Endodermal cell (in vitro differentiated cells): ENCODE measurements around the gene PLS3. TPM values are rescaled to one million over a fixed set of nuclear protein-coding genes. Genes with fewer than 3 reads are reported as not detected.
A peak's percentile ranks its signal among the peaks of the same experiment; 100 is the strongest.

Experiments
- DNase-seq: peaks from one replicate; pipeline ENCODE4 v3.0.0-alpha.2; 2017
- H3K27ac ChIP-seq: 2 replicates; pipeline ENCODE4 v1.5.1; 2013; ENCODE audit warnings: mild to moderate bottlenecking, low read depth, low read length, moderate library complexity
- H3K27me3 ChIP-seq: 2 replicates; pipeline ENCODE4 v1.6.1; 2013; ENCODE audit warnings: mild to moderate bottlenecking, low read length, moderate library complexity; ENCODE audit not compliant: insufficient read depth, control insufficient read depth, poor library complexity, severe bottlenecking
- H3K36me3 ChIP-seq: 2 replicates; pipeline ENCODE4 v1.7.0; 2013; ENCODE audit warnings: mild to moderate bottlenecking, low read length, moderate library complexity; ENCODE audit not compliant: control insufficient read depth, insufficient read depth
- H3K4me1 ChIP-seq: one replicate; pipeline ENCODE4 v1.7.0; 2013; ENCODE audit warnings: low read length; ENCODE audit not compliant: control insufficient read depth, insufficient read depth
- H3K4me3 ChIP-seq: 2 replicates; pipeline ENCODE4 v1.5.1; 2013; ENCODE audit warnings: mild to moderate bottlenecking, low read length, moderate library complexity
- H3K9ac ChIP-seq: 2 replicates; pipeline ENCODE4 v1.6.1; 2013; ENCODE audit warnings: mild to moderate bottlenecking, low read length, moderate library complexity; ENCODE audit not compliant: poor library complexity, severe bottlenecking; ENCODE audit errors: extremely low read depth
- H3K9me3 ChIP-seq: 2 replicates; pipeline ENCODE4 v1.6.1; 2013; ENCODE audit warnings: mild to moderate bottlenecking, low read length, moderate library complexity; ENCODE audit not compliant: control insufficient read depth
- H3K27ac Mint-ChIP-seq: 2 replicates; pipeline ENCODE4 v1.8.0; 2020; ENCODE audit warnings: mixed read lengths
- H3K27me3 Mint-ChIP-seq: 2 replicates; pipeline ENCODE4 v1.8.0; 2021; ENCODE audit warnings: mild to moderate bottlenecking, mixed read lengths; ENCODE audit not compliant: insufficient read depth
- H3K36me3 Mint-ChIP-seq: 2 replicates; pipeline ENCODE4 v1.8.0; 2020; ENCODE audit warnings: low read depth, mixed read lengths
- H3K4me1 Mint-ChIP-seq: 2 replicates; pipeline ENCODE4 v1.8.0; 2020; ENCODE audit warnings: mixed read lengths
- H3K4me3 Mint-ChIP-seq: 2 replicates; pipeline ENCODE4 v1.8.0; 2020; ENCODE audit warnings: mild to moderate bottlenecking, moderate library complexity, mixed read lengths
- H3K9me3 Mint-ChIP-seq: 2 replicates; pipeline ENCODE4 v1.8.0; 2020; ENCODE audit warnings: mild to moderate bottlenecking, mixed read lengths
- WGBS, 2 experiments: methylation state at CpG; one replicate each; pipeline versions ENCODE4 v1.1.5 to v1.1.7; 2013; ENCODE audit warnings: missing lambda C conversion rate in 2 of 2, mixed read lengths in 1 of 2; ENCODE audit not compliant: insufficient coverage in 1 of 2, insufficient read length in 1 of 2; 5-methylcytosine and 5-hydroxymethylcytosine counted together
- total RNA-seq, 2 donors: library from RNA; stranded (reverse); fragmentation: NEBNext Ultra II Directional in 1 of 2; extraction: Animal tissue kit (Norgen Biotek cat#: 25700) in 1 of 2; gene quantifications; 2 replicates in 1 of 2; 3 replicates in 1 of 2; pipeline ENCODE4 v1.2.1, GENCODE V29; 2021
- TF ChIP-seq, protein P1 (sequence below): fragments of 200-600 bp; sonication (generic); conservative IDR thresholded peaks from 2 replicates; pipeline ENCODE4 v1.5.0; 2021; ENCODE audit warnings: antibody characterized with exemption, mild to moderate bottlenecking

Gene PLS3
- total RNA-seq, 2 donors from 2014 or later = 81.6 to 179 TPM

- H3K4me1 Mint-ChIP-seq = peaks cover 16% of the 10 kb centered on the region
Observed at GRCh38 chrX:115609621-115610020, 48.6 kb downstream of the PLS3 start.

DNA sequence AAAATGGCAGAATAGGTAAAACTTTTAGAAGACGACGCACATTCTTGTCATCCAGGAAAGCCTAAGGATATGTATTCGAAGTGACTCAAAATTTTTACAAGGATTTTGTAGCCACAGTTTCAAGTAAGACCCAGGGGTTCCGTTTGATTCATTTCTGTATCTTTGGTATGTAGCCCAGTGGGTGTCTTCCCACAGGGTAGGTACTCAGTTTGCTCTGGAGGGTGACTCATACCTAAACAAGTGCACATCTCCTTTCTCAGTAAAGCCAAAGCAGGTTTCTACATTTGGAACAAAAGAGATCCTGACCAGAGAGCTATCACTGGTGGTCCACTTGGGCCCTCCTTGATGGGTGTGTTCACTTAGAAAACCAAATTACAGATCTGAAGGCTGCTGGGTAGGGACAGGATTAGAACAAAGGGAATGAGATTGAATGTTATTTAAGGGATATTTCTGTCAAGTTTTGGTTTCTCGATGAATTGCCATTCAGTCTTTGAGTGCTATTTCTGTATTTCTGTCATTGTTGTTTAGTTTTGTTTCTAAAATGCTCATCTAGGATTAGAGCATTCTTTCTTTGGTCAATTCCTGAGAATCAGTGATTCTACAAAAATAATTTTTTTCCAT is 56.1 kb downstream of the PLS3 start:
- Histone ChIP-seq H3K36me3 (peaks cover 3% of the 10 kb centered on the region), H3K9me3 (no peaks in the 10 kb centered on the region), H3K4me3 (no peak overlapping the region), H3K27me3 (no peaks in the 10 kb centered on the region), H3K4me1 (no peaks in the 10 kb centered on the region), H3K27ac (no peak overlapping the region), H3K9ac (no peak overlapping the region)
- peak overlapping the region; percentile 88 for H3K27ac Mint-ChIP-seq
- no peak overlapping the region for H3K4me3 Mint-ChIP-seq
- H3K9me3 Mint-ChIP-seq = no peaks in the 10 kb centered on the region
- DNase-seq = peak; percentile 58
- 57 to 77% methylated on average over 1 to 5 of the region's 5 CpGs for WGBS, 2 experiments
- peaks cover 11% of the 10 kb centered on the region for H3K36me3 Mint-ChIP-seq
- H3K27me3 Mint-ChIP-seq = no peaks in the 10 kb centered on the region
- H3K4me1 Mint-ChIP-seq = peaks cover 39% of the 10 kb centered on the region
- TF ChIP-seq, protein P1, sequence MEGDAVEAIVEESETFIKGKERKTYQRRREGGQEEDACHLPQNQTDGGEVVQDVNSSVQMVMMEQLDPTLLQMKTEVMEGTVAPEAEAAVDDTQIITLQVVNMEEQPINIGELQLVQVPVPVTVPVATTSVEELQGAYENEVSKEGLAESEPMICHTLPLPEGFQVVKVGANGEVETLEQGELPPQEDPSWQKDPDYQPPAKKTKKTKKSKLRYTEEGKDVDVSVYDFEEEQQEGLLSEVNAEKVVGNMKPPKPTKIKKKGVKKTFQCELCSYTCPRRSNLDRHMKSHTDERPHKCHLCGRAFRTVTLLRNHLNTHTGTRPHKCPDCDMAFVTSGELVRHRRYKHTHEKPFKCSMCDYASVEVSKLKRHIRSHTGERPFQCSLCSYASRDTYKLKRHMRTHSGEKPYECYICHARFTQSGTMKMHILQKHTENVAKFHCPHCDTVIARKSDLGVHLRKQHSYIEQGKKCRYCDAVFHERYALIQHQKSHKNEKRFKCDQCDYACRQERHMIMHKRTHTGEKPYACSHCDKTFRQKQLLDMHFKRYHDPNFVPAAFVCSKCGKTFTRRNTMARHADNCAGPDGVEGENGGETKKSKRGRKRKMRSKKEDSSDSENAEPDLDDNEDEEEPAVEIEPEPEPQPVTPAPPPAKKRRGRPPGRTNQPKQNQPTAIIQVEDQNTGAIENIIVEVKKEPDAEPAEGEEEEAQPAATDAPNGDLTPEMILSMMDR = no peak

More at GRCh38 chrX:115609621-115610020, 48.6 kb downstream of the PLS3 start:
- H3K4me1 ChIP-seq = no peaks in the 10 kb centered on the region
- no peaks in the 10 kb centered on the region for H3K9me3 Mint-ChIP-seq
- H3K9ac ChIP-seq = no peak overlapping the region
- H3K27ac Mint-ChIP-seq = no peak overlapping the region
- H3K36me3 Mint-ChIP-seq = peaks cover 25% of the 10 kb centered on the region
- H3K27me3 Mint-ChIP-seq = no peaks in the 10 kb centered on the region
- no peak overlapping the region for H3K4me3 Mint-ChIP-seq
- TF ChIP-seq, protein P1 = no peak
- no peak overlapping the region for H3K4me3 ChIP-seq
- WGBS, 2 experiments = no CpG with 5 or more reads among the region's 1 CpG
- peaks cover 9% of the 10 kb centered on the region for H3K36me3 ChIP-seq
- H3K27me3 ChIP-seq = no peaks in the 10 kb centered on the region
- H3K27ac ChIP-seq = no peak overlapping the region
- DNase-seq = no peak
- no peaks in the 10 kb centered on the region for H3K9me3 ChIP-seq

- Histone ChIP-seq H3K4me3 (no peak overlapping the region), H3K9ac (no peak overlapping the region), H3K36me3 (peaks cover 5% of the 10 kb centered on the region), H3K9me3 (no peaks in the 10 kb centered on the region), H3K27me3 (peaks cover 19% of the 10 kb centered on the region), H3K4me1 (no peaks in the 10 kb centered on the region), H3K27ac (no peak overlapping the region)
- no peak for DNase-seq
- Mint-ChIP-seq H3K36me3 (peaks cover 19% of the 10 kb centered on the region), H3K4me1 (peaks cover 24% of the 10 kb centered on the region), H3K27me3 (peaks cover 7% of the 10 kb centered on the region), H3K4me3 (no peak overlapping the region), H3K27ac (no peak overlapping the region), H3K9me3 (no peaks in the 10 kb centered on the region)
- TF ChIP-seq, protein P1 = no peak
- 71% methylated on average over 2 of the region's 4 CpGs; no CpG with 5 or more reads in 1 of the 2 experiments for WGBS, 2 experiments
Observed at GRCh38 chrX:115622534-115622933, 61.6 kb downstream of the PLS3 start.
